GM23338 (cell line): Measurements from ENCODE around the gene NLRP6. TPM values are rescaled to one million over a fixed set of nuclear protein-coding genes. Genes with fewer than 3 reads are reported as not detected.
"Not testable (repeated sequence)": the region's sequence is repeated elsewhere in the genome, so short reads cannot be mapped to it uniquely, and the experiment has no call there.

ENCODE experiments used
- ATAC-seq: fragments of 200-7000 bp; cut with Tn5 transposase; 3 replicates; pipeline ENCODE4 v1.9.1; 2020
- DNase-seq: peaks from one replicate; pipeline ENCODE4 v3.0.0-alpha.2; 2015; ENCODE audit warnings: low spot score
- H2AFZ ChIP-seq: fragments of 200-600 bp; sonication (generic); 2 replicates; pipeline ENCODE4 v1.8.0; 2016; ENCODE audit warnings: antibody characterized with exemption, mild to moderate bottlenecking, moderate library complexity
- H3F3A ChIP-seq: fragments of 200-600 bp; sonication (generic); replicated peaks from 2 replicates; pipeline ENCODE4 v1.8.0; 2017; ENCODE audit warnings: antibody characterized with exemption, mixed run types, low read depth
- H3K27ac ChIP-seq: fragments of 200-600 bp; sonication (generic); 2 replicates; pipeline ENCODE4 v1.6.1; 2016; ENCODE audit warnings: low read depth
- H3K27me3 ChIP-seq: fragments of 200-600 bp; sonication (generic); 2 replicates; pipeline ENCODE4 v1.8.0; 2016; ENCODE audit warnings: mild to moderate bottlenecking, mixed run types, moderate library complexity; ENCODE audit not compliant: insufficient read depth
- H3K36me3 ChIP-seq: fragments of 200-600 bp; sonication (generic); 2 replicates; pipeline ENCODE4 v1.8.0; 2016; ENCODE audit warnings: mild to moderate bottlenecking; ENCODE audit not compliant: insufficient read depth
- H3K4me1 ChIP-seq: fragments of 200-600 bp; sonication (generic); 2 replicates; pipeline ENCODE4 v1.8.0; 2016; ENCODE audit warnings: mild to moderate bottlenecking, moderate library complexity; ENCODE audit not compliant: insufficient read depth
- H3K4me2 ChIP-seq: fragments of 200-600 bp; sonication (generic); 2 replicates; pipeline ENCODE4 v1.7.1; 2017; ENCODE audit warnings: mixed run types
- H3K4me3 ChIP-seq: fragments of 200-600 bp; sonication (generic); 2 replicates; pipeline ENCODE4 v1.6.1; 2016; ENCODE audit warnings: mixed run types
- H3K79me2 ChIP-seq: fragments of 200-600 bp; sonication (generic); replicated peaks from 2 replicates; pipeline ENCODE4 v1.8.0; 2017; ENCODE audit warnings: mild to moderate bottlenecking; ENCODE audit not compliant: insufficient read depth
- H3K9me2 ChIP-seq: fragments of 200-600 bp; sonication (generic); 2 replicates; pipeline ENCODE4 v1.8.0; 2017; ENCODE audit not compliant: insufficient read depth
- H4K20me1 ChIP-seq: fragments of 200-600 bp; sonication (generic); replicated peaks from 2 replicates; pipeline ENCODE4 v1.8.0; 2017; ENCODE audit warnings: mild to moderate bottlenecking; ENCODE audit not compliant: insufficient read depth
- H3K27ac Mint-ChIP-seq: 2 replicates; pipeline ENCODE4 v1.8.0; 2020; ENCODE audit warnings: inconsistent platforms, mild to moderate bottlenecking, moderate library complexity, mixed read lengths
- H3K27me3 Mint-ChIP-seq: 3 replicates; pipeline ENCODE4 v1.8.0; 2022; ENCODE audit warnings: low read depth, mild to moderate bottlenecking, moderate library complexity, mixed read lengths, inconsistent platforms; ENCODE audit not compliant: insufficient read depth, poor library complexity
- H3K36me3 Mint-ChIP-seq: 3 replicates; pipeline ENCODE4 v1.8.0; 2021; ENCODE audit warnings: low read depth, mild to moderate bottlenecking, inconsistent platforms, moderate library complexity, mixed read lengths
- H3K4me1 Mint-ChIP-seq: 3 replicates; pipeline ENCODE4 v1.8.0; 2020; ENCODE audit warnings: mild to moderate bottlenecking, inconsistent platforms, mixed read lengths
- H3K4me3 Mint-ChIP-seq: 3 replicates; pipeline ENCODE4 v1.8.0; 2021; ENCODE audit warnings: moderate library complexity, mild to moderate bottlenecking, inconsistent platforms, mixed read lengths
- H3K9me3 Mint-ChIP-seq: 3 replicates; pipeline ENCODE4 v1.8.0; 2020; ENCODE audit warnings: moderate library complexity, mild to moderate bottlenecking, inconsistent platforms, mixed read lengths
- CREB1 ChIP-seq: fragments of 250-450 bp; sonication (Bioruptor Pico); IDR thresholded peaks from 2 replicates; pipeline ENCODE4 v1.5.0; 2020; ENCODE audit warnings: low read depth, mild to moderate bottlenecking, moderate library complexity
- CTCF ChIP-seq, 2 experiments: fragments of 200-600 bp in 1 of 2; sonication (generic) in 1 of 2; conservative IDR thresholded peaks; 2 replicates each; pipeline versions ENCODE4 v1.5.1 to v1.6.1; 2016 to 2017; ENCODE audit warnings: antibody characterized with exemption in 2 of 2, low read depth in 2 of 2, mild to moderate bottlenecking in 2 of 2, moderate library complexity in 1 of 2
- ETS1 ChIP-seq: IDR thresholded peaks from 2 replicates; pipeline ENCODE4 v1.6.1; 2016; ENCODE audit warnings: antibody characterized with exemption
- EZH2 ChIP-seq: fragments of 200-600 bp; sonication (generic); IDR thresholded peaks from one replicate; pipeline ENCODE4 v1.8.0; 2017; ENCODE audit warnings: antibody characterized with exemption, mild to moderate bottlenecking, low read depth; ENCODE audit not compliant: unreplicated experiment
- JUNB ChIP-seq: IDR thresholded peaks from one replicate; pipeline ENCODE4 v1.6.1; 2016; ENCODE audit warnings: antibody characterized with exemption; ENCODE audit not compliant: unreplicated experiment
- NANOG ChIP-seq: IDR thresholded peaks from 2 replicates; pipeline ENCODE4 v1.6.1; 2016; ENCODE audit warnings: antibody characterized with exemption, borderline replicate concordance
- POLR2AphosphoS5 ChIP-seq: IDR thresholded peaks from 2 replicates; pipeline ENCODE4 v1.6.1; 2016; ENCODE audit warnings: antibody characterized with exemption, low read depth
- STAT1 ChIP-seq: IDR thresholded peaks from one replicate; pipeline ENCODE4 v1.6.1; 2016; ENCODE audit warnings: antibody characterized with exemption; ENCODE audit not compliant: unreplicated experiment
- ZNF114 ChIP-seq: fragments of 250-450 bp; sonication (Bioruptor Pico); IDR thresholded peaks from 2 replicates; pipeline ENCODE4 v1.5.0; 2020; ENCODE audit warnings: mild to moderate bottlenecking, moderate library complexity
- ZNF331 ChIP-seq: fragments of 250-450 bp; sonication (Bioruptor Pico); IDR thresholded peaks from 2 replicates; pipeline ENCODE4 v1.5.0; 2020; ENCODE audit warnings: low read depth, mild to moderate bottlenecking, moderate library complexity
- polyA plus RNA-seq: library from polyadenylated mRNA; unstranded; fragments of >200 nt; fragmentation: Nextera tagmentation; extraction: Ambion mirVana; gene quantifications from 2 replicates; pipeline ENCODE4 v1.2.1, GENCODE V29; 2016
- total RNA-seq: library from RNA; depleted of rRNA; stranded (reverse); fragments of >200 nt; shearing (Covaris generic); gene quantifications from 2 replicates; pipeline ENCODE4 v1.2.3, GENCODE V29; 2014
- TF ChIP-seq, protein P1 (sequence below): IDR thresholded peaks from one replicate; pipeline ENCODE4 v1.6.1; 2018; ENCODE audit warnings: antibody characterized with exemption; ENCODE audit not compliant: unreplicated experiment

NLRP6 gene
- total and polyA plus RNA-seq, 2 experiments from 2014 or later: 0.15 to 0.73 TPM

GRCh38 chr11:309979-310572, 31.9 kb downstream of the NLRP6 start:
- Mint-ChIP-seq H3K27me3 (peaks cover 21% of the 10 kb centered on the region), H3K4me1 (peaks cover 72% of the 10 kb centered on the region), H3K4me3 (peak overlapping the region; percentile 86)
- Histone ChIP-seq H3K79me2 (peaks cover 25% of the 10 kb centered on the region), H3K4me2 (peak overlapping the region; percentile 84), H3K4me1 (peaks cover 59% of the 10 kb centered on the region), H3K4me3 (peak overlapping the region; percentile 68), H3F3A (peaks cover 30% of the 10 kb centered on the region)
- peak; percentile 0; the same call in 2 of the 3 replicates for ATAC-seq
- not testable (repeated sequence) for H3K27me3 ChIP-seq, H2AFZ ChIP-seq, H3K9me2 ChIP-seq, H4K20me1 ChIP-seq, H3K36me3 Mint-ChIP-seq, H3K9me3 Mint-ChIP-seq, H3K27ac Mint-ChIP-seq, H3K27ac ChIP-seq, H3K36me3 ChIP-seq, DNase-seq

DNA sequence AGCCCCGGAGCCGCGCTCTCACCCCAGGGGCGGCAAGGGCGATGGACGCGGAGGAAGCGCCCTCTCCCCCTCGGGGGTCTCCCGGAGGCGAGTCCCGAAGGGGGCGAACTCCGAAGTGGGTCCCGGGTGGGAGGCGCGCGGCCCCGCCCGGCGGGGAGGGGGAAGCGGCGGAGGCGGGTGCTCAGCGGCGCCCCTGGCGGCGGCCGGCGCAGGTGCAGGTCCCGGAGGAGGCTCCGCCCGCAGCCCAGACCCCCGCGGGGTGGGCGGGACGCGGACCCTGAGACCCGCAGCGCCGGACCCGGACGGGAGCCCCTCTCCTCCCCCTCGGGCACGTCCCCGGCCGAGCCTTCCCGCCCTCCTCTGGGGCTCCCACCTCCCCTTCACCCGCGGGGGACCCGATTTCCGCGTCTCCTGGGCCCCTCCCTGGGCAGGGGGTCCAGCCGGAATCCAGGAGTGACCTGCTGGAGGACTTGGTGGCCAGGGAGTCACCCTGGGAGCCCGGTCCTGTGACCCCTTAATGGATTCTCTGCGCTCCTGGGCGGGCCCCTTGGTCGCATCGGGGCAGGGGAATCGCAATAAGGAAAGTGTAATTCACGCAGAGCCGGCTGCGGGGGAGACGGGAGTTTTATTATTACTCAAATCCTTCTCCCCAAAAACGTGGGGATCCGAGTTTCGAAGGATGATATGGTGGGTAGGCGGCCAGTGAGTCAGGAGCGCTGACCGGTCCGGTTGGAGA, 33.0 kb downstream of the NLRP6 start:
- not testable (repeated sequence) for H3K36me3 Mint-ChIP-seq, H3K27ac Mint-ChIP-seq, DNase-seq, H3K9me3 Mint-ChIP-seq, H3K27ac ChIP-seq, H3K27me3 ChIP-seq, H2AFZ ChIP-seq, H3K9me2 ChIP-seq, H3K36me3 ChIP-seq, H4K20me1 ChIP-seq
- peaks cover 66% of the 10 kb centered on the region for H3K4me1 Mint-ChIP-seq
- peak overlapping the region; percentile 84 for H3K4me2 ChIP-seq
- peaks cover 31% of the 10 kb centered on the region for H3K79me2 ChIP-seq
- H3K4me3 ChIP-seq: peak overlapping the region; percentile 70; the same call in 1 of the 2 replicates
- peaks cover 57% of the 10 kb centered on the region for H3K4me1 ChIP-seq
- H3K4me3 Mint-ChIP-seq: peak overlapping the region; percentile 59
- H3K27me3 Mint-ChIP-seq: peaks cover 21% of the 10 kb centered on the region
- peak; percentile 20 for ATAC-seq
- H3F3A ChIP-seq: peaks cover 29% of the 10 kb centered on the region

DNA sequence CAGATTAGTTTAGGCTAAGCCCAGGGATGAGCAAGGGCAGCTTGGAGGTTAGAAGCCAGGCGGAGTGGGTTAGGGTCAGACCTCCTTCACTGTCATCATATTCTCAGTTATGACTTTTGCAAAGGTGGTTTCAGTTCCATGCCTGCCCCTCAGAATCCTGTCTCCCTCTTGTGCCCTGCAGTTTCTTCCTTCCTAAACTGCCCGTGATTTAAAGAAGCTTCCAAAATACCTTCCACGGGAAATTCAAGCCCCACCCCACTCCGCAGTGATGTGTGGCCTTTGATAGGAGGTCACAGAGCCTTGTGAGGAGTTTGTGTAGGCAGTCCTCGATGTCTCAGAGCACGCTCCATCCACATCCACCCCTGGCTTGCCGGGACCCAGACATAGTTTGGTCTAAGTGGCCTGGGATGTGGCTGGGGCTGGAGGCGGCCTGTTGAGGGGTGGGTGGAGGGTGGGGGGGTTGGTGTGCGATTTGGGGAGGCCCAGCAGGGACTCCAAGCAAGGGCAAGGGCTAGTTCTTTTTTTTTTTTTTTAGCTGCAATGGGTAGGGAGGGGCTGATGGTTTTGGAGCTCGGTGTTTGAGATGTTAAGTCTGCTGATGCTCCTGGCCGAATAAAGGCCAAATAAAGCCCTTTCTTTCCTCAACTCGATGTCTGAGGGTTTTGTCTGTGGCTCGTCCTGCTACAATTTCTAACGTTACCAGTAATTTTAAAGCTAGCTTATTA, 34.0 kb downstream of the NLRP6 start:
- peak overlapping the region; percentile 84 for H3K4me2 ChIP-seq
- Mint-ChIP-seq H3K27me3 (peaks cover 17% of the 10 kb centered on the region), H3K4me3 (peak overlapping the region; percentile 59), H3K27ac (no peak overlapping the region), H3K9me3 (no peaks in the 10 kb centered on the region; the same call in 2 of the 3 replicates), H3K36me3 (peaks cover 14% of the 10 kb centered on the region; the same call in 2 of the 3 replicates), H3K4me1 (peaks cover 68% of the 10 kb centered on the region)
- ATAC-seq (no peak), DNase-seq (no peak)
- peaks cover 35% of the 10 kb centered on the region for H3K79me2 ChIP-seq
- H3K9me2 ChIP-seq: no peaks in the 10 kb centered on the region
- H3K4me3 ChIP-seq: peak overlapping the region; percentile 70; the same call in 1 of the 2 replicates
- H3F3A ChIP-seq: peaks cover 28% of the 10 kb centered on the region
- peaks cover 10% of the 10 kb centered on the region for H4K20me1 ChIP-seq
- H2AFZ ChIP-seq: no peak overlapping the region
- H3K27ac ChIP-seq: no peak overlapping the region
- peaks cover 4% of the 10 kb centered on the region; the same call in 1 of the 2 replicates for H3K27me3 ChIP-seq
- H3K4me1 ChIP-seq: peaks cover 56% of the 10 kb centered on the region
- no peaks in the 10 kb centered on the region for H3K36me3 ChIP-seq
- TF ChIP-seq ZNF114 (CRISPR knock-in tag) (no peak), STAT1 (no peak), EZH2 (no peak), CREB1 (no peak), NANOG (no peak), JUNB (no peak), ETS1 (no peak), CTCF (conservative IDR thresholded peaks at IDR 0.05; ENCODE audit: low read depth in 2 of 2) (no peak), POLR2AphosphoS5 (no peak), ZNF331 (CRISPR knock-in tag) (no peak)
- TF ChIP-seq, protein P1, sequence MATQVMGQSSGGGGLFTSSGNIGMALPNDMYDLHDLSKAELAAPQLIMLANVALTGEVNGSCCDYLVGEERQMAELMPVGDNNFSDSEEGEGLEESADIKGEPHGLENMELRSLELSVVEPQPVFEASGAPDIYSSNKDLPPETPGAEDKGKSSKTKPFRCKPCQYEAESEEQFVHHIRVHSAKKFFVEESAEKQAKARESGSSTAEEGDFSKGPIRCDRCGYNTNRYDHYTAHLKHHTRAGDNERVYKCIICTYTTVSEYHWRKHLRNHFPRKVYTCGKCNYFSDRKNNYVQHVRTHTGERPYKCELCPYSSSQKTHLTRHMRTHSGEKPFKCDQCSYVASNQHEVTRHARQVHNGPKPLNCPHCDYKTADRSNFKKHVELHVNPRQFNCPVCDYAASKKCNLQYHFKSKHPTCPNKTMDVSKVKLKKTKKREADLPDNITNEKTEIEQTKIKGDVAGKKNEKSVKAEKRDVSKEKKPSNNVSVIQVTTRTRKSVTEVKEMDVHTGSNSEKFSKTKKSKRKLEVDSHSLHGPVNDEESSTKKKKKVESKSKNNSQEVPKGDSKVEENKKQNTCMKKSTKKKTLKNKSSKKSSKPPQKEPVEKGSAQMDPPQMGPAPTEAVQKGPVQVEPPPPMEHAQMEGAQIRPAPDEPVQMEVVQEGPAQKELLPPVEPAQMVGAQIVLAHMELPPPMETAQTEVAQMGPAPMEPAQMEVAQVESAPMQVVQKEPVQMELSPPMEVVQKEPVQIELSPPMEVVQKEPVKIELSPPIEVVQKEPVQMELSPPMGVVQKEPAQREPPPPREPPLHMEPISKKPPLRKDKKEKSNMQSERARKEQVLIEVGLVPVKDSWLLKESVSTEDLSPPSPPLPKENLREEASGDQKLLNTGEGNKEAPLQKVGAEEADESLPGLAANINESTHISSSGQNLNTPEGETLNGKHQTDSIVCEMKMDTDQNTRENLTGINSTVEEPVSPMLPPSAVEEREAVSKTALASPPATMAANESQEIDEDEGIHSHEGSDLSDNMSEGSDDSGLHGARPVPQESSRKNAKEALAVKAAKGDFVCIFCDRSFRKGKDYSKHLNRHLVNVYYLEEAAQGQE: no peak
